Measurements from ENCODE around the gene TEAD1. TPM values are rescaled to one million over a fixed set of nuclear protein-coding genes. Genes with fewer than 3 reads are reported as not detected.

The TEAD1 gene
- total RNA-seq, 1 donor: 176 TPM

GRCh38 chr11:12640926-12641849 lies 33.0 kb upstream of the TEAD1 start:
- no peaks in the 10 kb centered on the region for H4K20me1 ChIP-seq (ENCODE audit: insufficient read depth, low read length)
- no peak overlapping the region for H3K4me2 ChIP-seq (ENCODE audit: insufficient read depth, low read length)
- H3K27me3 ChIP-seq (ENCODE audit: insufficient read depth, low read length): no peaks in the 10 kb centered on the region
- TF ChIP-seq CTCF (IDR thresholded peaks at IDR 0.05; ENCODE audit: extremely low read depth, low read depth, low read length): no peak
- peaks cover 4% of the 10 kb centered on the region for H3K4me1 ChIP-seq (ENCODE audit: insufficient read depth, low read length)
- no peak for DNase-seq (ENCODE audit: insufficient read length, low spot score, missing footprints)
- no peak overlapping the region for H2AFZ ChIP-seq (ENCODE audit: low read length)
- no peaks in the 10 kb centered on the region for H3K79me2 ChIP-seq (ENCODE audit: insufficient read depth, low read length)
- no peaks in the 10 kb centered on the region for H3K36me3 ChIP-seq (ENCODE audit: insufficient read depth, low read length)
- no peaks in the 10 kb centered on the region for H3K9me3 ChIP-seq (ENCODE audit: low read depth, low read length)
- no peak overlapping the region for H3K4me3 ChIP-seq (ENCODE audit: insufficient read depth, low read length)
- no peak overlapping the region for H3K27ac ChIP-seq (ENCODE audit: low read depth, low read length)

GRCh38 chr11:12642040-12642439 lies 32.2 kb upstream of the TEAD1 start:
- H3K4me1 ChIP-seq (ENCODE audit: insufficient read depth, low read length): peaks cover 4% of the 10 kb centered on the region
- H4K20me1 ChIP-seq (ENCODE audit: insufficient read depth, low read length): no peaks in the 10 kb centered on the region
- H3K79me2 ChIP-seq (ENCODE audit: insufficient read depth, low read length): no peaks in the 10 kb centered on the region
- H2AFZ ChIP-seq (ENCODE audit: low read length): peak overlapping the region; percentile 71
- no peaks in the 10 kb centered on the region for H3K9me3 ChIP-seq (ENCODE audit: low read depth, low read length)
- no peak overlapping the region for H3K27ac ChIP-seq (ENCODE audit: low read depth, low read length)
- H3K36me3 ChIP-seq (ENCODE audit: insufficient read depth, low read length): no peaks in the 10 kb centered on the region
- no peak overlapping the region for H3K4me3 ChIP-seq (ENCODE audit: insufficient read depth, low read length)
- no peaks in the 10 kb centered on the region for H3K27me3 ChIP-seq (ENCODE audit: insufficient read depth, low read length)
- no peak for DNase-seq (ENCODE audit: insufficient read length, low spot score, missing footprints)
- TF ChIP-seq CTCF (IDR thresholded peaks at IDR 0.05; ENCODE audit: extremely low read depth, low read depth, low read length): no peak
- no peak overlapping the region for H3K4me2 ChIP-seq (ENCODE audit: insufficient read depth, low read length)

GRCh38 chr11:12642806-12643428 lies 31.3 kb upstream of the TEAD1 start:
- no peak overlapping the region for H3K4me2 ChIP-seq (ENCODE audit: insufficient read depth, low read length)
- no peaks in the 10 kb centered on the region for H4K20me1 ChIP-seq (ENCODE audit: insufficient read depth, low read length)
- no peak overlapping the region for H3K4me3 ChIP-seq (ENCODE audit: insufficient read depth, low read length)
- no peaks in the 10 kb centered on the region for H3K36me3 ChIP-seq (ENCODE audit: insufficient read depth, low read length)
- no peaks in the 10 kb centered on the region for H3K9me3 ChIP-seq (ENCODE audit: low read depth, low read length)
- no peaks in the 10 kb centered on the region for H3K27me3 ChIP-seq (ENCODE audit: insufficient read depth, low read length)
- peak overlapping the region; percentile 39 for H2AFZ ChIP-seq (ENCODE audit: low read length)
- no peak overlapping the region for H3K27ac ChIP-seq (ENCODE audit: low read depth, low read length)
- TF ChIP-seq CTCF (IDR thresholded peaks at IDR 0.05; ENCODE audit: extremely low read depth, low read depth, low read length): no peak
- H3K79me2 ChIP-seq (ENCODE audit: insufficient read depth, low read length): no peaks in the 10 kb centered on the region
- no peak for DNase-seq (ENCODE audit: insufficient read length, low spot score, missing footprints)
- H3K4me1 ChIP-seq (ENCODE audit: insufficient read depth, low read length): peaks cover 4% of the 10 kb centered on the region

GRCh38 chr11:12646478-12646877 lies 27.7 kb upstream of the TEAD1 start:
- no peaks in the 10 kb centered on the region for H3K27me3 ChIP-seq (ENCODE audit: insufficient read depth, low read length)
- peaks cover 4% of the 10 kb centered on the region for H3K4me1 ChIP-seq (ENCODE audit: insufficient read depth, low read length)
- no peaks in the 10 kb centered on the region for H3K36me3 ChIP-seq (ENCODE audit: insufficient read depth, low read length)
- TF ChIP-seq CTCF (IDR thresholded peaks at IDR 0.05; ENCODE audit: extremely low read depth, low read depth, low read length): no peak
- H4K20me1 ChIP-seq (ENCODE audit: insufficient read depth, low read length): no peaks in the 10 kb centered on the region
- no peak overlapping the region for H3K4me3 ChIP-seq (ENCODE audit: insufficient read depth, low read length)
- H3K4me2 ChIP-seq (ENCODE audit: insufficient read depth, low read length): no peak overlapping the region
- DNase-seq (ENCODE audit: insufficient read length, low spot score, missing footprints): no peak
- no peaks in the 10 kb centered on the region for H3K79me2 ChIP-seq (ENCODE audit: insufficient read depth, low read length)
- H2AFZ ChIP-seq (ENCODE audit: low read length): no peak overlapping the region
- no peaks in the 10 kb centered on the region for H3K9me3 ChIP-seq (ENCODE audit: low read depth, low read length)
- H3K27ac ChIP-seq (ENCODE audit: low read depth, low read length): no peak overlapping the region
